Stimulated activated naive CD4-positive, alpha-beta T cell (primary cell): Measurements from ENCODE around the gene PCK2.
"Not testable (repeated sequence)": the region's sequence is repeated elsewhere in the genome, so short reads cannot be mapped to it uniquely, and the experiment has no call there.

ENCODE experiments used
- DNase-seq, 6 experiments: peaks; one replicate each; lab custom pipeline; 2025; lab: John Stamatoyannopoulos, UW

The PCK2 gene

DNA sequence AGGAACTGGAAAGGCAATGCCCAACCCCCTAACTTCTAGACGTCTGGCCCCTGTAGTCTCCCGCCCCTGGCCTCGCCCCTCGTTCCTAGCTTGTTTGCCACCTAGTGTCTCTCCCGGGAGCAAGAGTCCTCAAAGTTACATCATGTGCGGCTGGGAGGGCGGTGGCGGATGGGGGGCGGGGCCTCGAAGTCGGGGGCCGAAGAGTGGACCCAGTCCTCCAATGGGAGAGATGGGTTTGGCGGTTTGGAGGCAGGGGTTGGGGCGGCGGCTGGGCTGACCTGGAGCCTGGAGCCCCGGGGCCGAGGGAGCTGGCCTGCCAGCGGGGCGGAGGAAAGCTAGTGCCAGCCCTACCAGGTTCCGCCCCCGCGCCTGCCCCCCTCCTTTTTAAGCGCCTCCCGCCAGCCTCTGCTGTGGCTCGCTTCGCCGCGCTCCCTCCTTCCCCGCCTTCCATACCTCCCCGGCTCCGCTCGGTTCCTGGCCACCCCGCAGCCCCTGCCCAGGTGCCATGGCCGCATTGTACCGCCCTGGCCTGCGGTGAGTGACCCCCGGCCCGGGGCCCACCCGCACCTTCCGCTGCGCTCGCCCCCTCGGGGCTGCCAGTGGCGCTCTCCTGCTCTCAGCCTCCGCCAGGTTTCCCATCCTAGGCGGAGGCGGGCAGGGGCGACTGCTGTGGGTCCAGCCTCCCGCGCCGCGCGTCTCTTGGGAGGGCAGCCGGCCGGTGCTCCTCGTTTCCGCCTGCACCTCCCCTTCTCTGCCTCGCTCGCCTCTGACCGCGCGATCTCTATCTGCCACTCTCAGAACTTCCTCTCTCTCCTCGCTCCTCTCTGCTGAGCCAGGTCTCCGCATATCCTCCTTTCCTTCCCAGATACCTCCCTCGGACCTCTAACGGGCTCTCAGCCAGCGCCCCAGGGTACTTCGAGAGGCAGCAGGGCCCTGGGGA is at the start of gene PCK2:
Gene PCK2 (plus strand): TSS at position 411 of the 940 bp plus-strand sequence. CDS start 95 bp downstream, at position 506.
- peak; percentile 24 to 74 (median 62) for DNase-seq

DNA sequence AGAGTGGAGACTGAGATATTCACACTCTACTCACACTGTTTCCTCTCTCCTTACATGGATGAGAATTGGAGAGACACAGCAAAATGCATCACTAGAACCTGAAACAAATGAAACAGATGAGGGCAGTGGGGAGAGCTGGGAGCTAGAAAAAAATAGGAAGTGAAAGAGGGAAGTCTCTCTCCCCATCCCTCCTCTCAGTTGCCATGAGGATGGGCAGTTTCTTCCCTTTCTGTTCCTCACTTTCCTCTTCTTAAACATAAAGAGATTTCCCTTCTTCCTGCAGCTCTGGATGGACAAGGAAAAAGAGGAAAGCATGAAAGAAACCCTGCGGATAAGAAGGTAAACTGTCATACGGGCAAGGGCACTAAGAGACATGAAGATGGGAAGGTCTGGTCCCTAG is 45.1 kb upstream of the PCK2 start:
- DNase-seq: not testable (repeated sequence)

DNA sequence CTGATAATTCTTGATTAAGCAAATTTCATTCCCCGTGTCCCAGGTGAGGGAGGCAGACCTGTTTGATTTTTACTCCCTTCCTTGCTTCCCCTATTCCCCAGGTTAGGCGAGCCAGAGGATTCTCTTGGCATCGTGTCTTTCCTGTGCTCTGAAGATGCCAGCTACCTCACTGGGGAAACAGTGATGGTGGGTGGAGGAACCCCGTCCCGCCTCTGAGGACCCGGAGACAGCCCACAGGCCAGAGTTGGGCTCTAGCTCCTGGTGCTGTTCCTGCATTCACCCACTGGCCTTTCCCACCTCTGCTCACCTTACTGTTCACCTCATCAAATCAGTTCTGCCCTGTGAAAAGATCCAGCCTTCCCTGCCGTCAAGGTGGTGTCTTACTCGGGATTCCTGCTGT is 43.4 kb upstream of the PCK2 start:
- not testable (repeated sequence) for DNase-seq

DNA sequence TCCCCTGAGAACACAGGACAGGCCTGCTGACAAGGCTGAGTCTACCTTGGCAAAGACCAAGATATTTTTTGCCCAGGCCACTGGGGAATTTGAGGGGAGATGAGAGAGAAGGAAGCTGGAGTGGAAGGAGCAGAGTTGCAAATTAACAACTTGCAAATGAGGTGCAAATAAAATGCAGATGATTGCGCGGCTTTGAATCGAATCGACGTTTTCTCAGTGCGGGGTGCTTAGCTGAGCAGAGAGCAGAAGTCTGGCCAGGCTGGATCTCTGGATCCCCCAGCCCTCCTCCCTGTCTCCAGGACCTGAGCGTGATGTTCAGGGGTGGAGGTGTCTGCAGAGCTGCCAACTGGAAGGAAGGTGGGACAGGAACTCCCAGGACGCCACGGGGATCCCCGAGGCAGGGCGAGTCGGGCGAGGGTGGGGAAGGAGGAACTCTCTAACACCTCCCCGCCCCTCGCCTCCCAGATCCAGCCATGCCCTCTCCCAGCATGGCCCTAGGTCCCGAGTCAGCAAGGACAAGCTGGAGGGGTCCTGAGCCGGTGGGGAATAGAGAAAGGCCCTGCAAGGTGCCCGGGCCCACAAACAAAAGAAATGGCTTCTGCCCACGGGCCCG is 42.8 kb upstream of the PCK2 start:
- peak in 2 of 6 experiments; percentile 13 to 32 for DNase-seq

DNA sequence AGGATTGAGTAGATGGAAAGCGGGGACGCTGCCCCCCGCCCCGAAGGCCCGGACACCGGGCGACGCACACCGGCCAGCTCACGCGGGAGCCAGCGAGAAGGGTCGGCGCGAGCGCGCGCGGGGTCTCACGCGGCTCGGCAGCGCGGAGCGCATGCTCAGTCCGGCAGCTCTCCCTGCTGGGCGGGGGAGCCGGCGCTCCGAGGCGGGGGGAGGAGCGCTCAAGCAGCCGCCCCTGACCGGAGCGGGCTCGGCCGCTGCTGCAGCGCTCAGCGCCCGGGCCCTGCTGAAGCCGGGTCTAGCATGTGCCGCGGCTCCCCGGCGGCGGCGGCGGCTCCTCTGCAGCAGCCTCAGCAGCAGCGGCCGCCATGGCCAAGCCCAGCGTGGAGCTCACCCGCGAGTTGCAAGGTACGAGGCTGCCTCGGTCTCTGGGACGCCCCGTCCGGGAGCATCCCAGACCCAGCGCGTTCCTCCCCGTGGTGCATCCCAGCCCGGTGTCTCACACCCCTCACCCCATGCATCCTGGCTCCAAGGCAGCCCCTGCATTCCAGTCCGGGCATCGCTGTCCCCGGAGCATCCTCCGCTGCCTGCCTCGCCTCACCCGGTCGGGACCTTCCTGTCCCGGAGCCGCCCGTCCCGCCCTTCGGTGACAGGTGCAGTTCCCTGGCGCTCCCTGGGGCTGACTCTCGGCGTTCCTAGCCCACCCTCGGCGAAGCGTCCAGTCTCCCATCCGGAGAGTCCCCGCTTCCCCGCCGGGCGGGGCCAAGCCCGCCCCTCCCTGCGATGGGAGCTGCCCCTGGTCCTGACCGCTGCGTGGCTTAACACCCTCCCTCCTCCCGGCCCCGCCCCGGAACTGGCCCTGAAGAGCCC is 42.1 kb upstream of the PCK2 start, which contains the start of gene CARMIL3:
Gene CARMIL3 (plus strand): TSS at position 221 of the 867 bp plus-strand sequence. CDS start 145 bp downstream, at position 366.
- peak; percentile 16 to 61 (median 49) for DNase-seq

DNA sequence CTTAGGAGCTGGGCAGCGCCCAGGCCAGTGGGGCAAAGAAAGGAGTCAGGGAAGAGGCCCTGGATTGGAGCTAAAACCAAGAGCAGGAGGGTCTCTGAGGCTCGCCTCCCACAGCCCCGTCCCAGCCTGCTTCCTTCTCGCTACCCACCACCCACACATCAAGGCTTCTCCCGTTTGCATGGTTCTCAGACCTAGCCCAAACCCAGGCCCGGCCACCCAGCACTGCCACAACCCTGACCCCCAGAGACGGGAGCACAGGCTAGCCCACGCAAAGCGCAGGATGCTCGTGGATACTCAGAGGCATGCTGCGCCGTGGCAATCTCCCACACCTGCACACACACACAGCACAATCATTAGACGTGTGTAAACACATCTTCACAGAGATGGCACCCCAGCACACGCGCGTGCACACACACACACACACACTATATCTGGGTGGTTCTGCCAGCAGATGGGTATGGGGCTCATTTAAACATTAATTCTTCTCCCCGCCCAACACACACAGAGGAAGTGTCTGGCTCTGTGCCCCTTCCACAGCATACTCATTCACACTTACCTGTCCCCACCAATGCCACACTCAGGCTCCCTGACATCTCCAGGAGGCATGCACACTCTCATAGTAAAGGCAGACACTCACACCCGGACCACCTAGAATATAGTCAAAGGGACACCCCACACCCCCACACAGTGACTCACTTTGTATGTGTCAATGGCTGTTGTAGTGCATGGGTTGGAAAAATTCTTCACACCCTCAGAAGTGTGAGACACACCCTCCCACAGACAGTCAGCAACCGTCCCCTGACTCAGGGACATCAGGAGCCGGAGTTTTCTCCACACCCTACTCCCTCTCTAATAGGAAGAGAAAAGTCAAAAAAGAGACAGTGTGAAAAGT is 41.2 kb upstream of the PCK2 start:
- DNase-seq: no peak

DNA sequence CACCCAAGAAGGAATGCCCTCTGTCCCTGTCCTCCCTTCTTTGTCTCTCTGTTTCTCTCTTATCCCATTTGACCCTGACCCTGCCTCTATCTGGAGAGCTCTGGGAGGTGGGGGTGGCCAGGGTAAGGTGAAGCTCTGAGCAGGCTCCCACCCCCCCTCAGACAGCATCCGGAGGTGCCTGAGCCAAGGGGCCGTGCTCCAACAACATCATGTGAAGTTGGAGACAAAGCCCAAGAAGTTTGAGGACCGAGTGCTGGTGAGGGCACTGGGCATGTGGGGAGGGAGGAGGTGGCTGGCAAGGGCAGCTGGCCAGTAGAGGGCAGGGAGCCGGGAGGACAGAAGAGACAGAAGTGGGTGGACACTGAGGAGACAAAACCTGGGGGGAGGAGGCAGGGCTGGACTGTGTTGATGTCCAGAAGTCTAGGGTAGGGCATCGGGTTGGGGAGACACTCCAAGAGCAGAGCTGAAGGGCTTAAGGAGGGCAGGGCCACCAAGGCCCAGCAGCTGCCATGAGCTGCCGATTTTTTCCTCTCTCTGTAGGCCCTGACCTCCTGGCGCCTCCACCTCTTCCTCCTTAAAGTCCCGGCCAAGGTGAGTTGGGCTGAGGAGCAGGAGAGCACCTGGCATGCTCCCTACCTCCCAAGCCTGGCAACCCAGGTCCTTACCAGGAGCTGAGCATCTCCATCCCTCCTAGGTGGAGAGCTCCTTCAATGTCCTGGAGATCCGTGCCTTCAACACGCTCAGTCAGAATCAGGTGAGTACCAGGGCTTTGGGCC is 40.4 kb upstream of the PCK2 start:
- DNase-seq: no peak

DNA sequence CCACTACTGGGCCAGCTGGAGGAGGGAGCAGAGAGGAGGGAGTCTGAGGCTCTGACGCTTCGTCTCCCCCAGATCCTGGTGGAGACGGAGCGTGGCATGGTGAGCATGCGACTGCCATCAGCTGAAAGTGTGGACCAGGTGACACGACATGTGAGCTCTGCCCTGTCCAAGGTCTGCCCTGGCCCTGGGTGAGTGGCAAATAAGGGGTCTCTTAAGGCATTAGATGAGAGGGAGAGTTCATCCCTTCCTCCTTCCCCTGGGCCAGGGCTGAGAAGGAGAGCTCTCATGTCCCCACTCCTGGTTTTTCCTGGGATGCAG is 39.8 kb upstream of the PCK2 start:
- DNase-seq: no peak

DNA sequence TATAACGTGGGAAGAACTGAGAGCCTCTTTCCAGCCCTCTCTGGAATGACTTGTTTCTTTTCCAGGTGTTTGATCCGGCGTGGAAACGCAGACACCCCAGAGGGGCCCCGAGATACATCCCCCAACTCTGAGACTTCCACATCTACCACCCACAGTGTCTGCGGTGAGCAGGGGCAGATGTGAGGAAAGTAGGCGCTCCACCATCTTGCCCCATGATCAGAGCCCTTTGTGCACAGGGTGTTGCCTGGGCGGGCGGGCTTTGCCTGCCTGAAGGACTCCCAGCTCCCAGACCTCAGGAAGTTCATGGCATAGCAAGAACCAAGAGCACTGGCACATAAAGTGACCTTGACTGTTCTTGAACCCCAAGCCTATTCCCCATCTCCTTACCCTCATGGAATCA is 39.5 kb upstream of the PCK2 start:
- no peak for DNase-seq

DNA sequence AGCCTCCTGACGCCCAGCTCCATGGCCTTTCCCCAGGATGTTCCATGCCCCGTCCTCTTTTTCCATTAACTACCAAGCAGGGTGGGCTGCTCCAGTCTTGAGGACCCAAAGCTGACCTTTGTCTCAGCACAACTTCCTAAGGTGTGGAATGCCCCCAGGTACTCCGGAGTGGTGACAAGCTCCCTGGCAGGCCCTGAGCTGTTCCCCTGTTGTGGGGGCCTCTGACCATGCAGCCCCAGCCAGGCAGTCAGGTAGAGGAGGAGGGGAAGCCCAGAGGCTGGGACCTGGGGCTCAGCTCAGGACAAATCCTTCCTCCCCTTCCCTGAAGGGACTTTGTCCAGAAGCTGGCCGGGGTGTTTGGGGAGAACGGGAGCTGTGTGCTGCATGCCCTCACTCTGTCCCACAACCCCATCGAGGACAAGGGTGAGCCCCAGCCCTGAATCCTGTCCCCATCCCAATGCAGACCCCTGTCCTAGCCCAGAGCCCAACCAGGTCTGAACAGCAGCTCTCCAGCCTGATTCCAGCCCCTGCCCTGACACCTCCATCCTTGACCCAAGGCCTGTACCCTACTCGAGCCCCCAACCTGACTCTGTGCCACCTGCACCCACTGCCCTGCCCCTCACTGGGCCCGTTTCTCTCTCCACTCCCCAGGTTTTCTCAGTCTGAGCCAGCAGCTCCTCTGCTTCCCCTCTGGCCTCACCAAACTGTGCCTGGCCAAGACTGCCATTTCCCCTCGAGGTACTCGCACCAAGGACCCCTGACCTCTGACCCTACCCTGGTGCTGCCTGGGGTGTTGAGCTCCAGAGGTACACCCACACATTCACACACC is 37.9 kb upstream of the PCK2 start:
- no peak for DNase-seq

DNA sequence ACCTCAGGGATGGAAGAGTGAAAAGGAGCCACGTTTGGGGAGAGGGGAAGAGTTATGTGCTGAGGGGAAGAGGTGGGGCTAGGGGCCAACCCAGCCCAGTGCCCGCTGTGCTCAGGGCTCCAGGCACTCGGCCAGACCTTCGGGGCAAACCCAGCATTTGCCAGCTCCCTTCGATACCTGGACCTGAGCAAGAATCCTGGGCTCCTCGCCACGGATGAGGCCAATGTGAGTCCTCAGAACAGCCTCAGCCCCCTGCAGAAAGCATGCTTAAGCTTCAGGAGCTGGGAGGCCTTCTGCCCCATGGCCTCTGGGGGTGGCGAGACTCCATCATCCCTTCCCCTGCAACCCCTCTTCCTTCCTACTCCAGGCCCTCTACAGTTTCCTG is 37.3 kb upstream of the PCK2 start:
- no peak for DNase-seq

DNA sequence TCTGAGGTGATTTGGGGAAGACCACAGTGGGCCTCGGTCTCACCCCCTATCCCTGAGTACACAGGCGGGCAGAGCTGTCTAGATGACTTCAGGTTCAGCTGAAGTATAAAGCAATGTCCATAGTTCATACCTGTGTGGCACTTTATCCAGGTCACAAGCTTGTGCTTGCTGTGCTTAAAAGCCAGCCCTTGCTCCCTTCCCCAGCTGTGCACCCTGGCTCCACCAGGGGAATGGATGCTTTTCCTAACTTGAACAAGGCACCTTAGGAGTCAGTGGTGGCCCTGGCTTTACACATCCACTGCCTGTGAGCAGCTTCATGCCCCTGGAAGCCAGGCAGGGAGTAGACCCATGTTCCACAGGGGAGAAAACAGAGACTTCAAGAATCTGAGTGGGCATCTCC is 36.8 kb upstream of the PCK2 start:
- no peak for DNase-seq

DNA sequence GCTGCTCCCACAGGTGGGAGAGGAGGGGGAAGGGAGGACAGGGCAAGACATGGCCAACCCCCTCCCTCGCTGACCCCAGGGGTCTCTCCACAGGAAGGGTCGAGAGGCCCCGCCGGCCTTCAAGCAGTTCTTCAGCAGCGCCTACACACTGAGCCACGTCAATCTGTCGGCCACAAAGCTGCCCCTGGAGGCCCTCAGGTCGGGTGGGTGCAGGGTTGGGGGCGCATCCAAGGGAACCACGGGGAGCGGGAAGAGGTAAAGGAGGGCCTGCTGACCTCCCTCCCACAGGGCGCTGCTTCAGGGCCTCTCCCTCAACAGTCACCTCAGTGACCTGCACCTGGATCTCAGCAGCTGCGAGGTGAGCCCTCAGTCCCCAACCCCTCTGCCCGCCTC is 36.2 kb upstream of the PCK2 start:
- DNase-seq: no peak

DNA sequence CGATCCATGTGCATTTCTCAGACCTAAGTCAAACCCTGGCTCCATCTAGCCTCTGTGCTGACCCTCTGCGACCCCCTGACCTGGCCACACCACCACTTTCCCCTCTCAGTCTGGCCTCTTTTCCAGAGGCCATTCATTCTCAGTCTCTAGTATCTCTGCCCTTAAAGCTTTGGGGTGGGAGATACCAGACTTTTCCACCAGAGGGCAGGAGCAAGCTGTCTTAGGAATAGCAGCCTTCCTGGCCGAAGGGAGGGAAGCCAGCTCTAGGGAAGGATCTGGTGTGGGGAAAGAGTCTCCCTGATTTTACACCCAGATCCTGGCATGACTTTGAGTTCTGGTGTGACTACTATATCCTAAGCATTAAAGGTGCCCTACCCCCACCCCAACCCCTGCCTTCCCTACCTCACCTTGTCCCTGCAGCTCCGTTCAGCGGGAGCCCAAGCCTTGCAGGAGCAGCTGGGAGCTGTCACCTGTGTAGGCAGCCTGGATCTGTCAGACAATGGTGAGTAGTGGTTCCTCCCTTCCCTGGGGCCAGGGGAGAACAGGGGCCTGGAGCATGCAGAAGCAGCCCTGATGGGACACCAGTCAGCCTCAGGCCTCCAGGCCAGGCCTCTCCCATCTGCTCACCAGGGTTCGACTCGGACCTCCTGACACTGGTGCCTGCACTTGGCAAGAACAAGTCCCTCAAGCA is 35.7 kb upstream of the PCK2 start:
- DNase-seq: peak in 5 of 6 experiments; percentile 8 to 71 (median 45)

DNA sequence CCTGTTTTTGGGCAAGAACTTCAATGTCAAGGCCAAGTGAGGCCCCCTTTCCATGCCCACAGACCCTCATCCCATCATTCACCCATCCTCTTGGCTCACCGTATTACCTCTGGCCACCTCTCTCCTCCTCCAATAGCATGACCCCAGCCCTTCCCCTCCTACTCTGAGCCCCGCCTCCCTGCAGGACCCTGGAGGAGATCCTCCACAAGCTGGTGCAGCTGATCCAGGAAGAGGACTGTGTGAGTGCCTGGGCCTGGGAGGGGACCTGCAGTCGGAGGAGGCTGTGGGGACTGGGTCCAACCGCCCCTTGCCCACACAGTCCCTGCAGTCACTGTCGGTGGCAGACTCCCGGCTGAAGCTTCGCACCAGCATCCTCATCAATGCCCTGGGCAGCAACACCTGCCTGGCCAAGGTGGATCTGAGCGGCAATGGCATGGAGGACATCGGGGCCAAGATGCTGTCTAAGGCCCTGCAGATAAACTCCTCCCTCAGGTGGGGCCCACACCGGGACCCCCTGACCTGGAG is 35.1 kb upstream of the PCK2 start:
- DNase-seq: no peak

DNA sequence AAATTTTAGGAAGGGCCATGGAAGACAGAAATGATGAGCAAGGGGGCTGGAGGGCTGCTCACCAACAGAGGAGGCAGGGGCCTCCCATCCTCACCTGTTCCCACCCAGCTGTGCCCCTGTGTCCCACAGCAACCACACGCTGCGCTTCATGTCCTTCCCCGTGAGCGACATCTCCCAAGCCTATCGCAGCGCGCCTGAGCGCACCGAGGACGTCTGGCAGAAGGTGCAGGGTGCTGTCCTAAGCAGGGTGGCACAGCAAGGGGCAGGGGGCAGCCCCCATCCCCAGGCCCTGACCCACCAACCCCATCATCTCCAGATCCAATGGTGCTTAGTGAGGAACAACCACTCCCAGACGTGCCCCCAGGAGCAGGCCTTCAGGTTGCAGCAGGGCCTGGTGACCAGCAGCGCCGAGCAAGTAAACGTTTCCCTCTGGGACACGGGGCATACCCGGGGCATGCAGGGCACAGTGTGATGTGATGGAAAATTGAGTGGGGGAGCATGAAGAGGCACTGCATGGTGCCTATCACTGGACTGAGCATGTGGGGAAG is 34.2 kb upstream of the PCK2 start:
- no peak for DNase-seq

DNA sequence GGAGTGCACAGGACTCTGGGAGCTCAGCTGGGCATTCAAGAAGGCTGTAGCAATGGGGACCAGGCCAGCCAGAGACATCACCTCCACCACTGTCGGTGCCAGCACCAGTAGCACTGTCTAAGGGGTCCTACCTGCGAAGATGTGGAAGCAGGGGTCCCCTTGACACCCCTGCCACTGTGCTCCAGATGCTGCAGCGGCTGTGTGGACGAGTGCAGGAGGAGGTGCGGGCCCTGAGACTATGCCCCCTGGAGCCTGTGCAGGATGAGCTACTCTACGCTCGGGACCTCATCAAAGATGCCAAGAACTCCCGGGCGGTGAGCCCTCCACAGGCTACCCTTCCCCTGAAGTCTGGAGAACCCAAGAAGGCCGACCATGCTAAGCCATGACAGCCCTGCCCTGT is 33.7 kb upstream of the PCK2 start:
- no peak for DNase-seq
